IMR-90 (cell line): ENCODE data around the gene OR10G2. TPM values are rescaled to one million over a fixed set of nuclear protein-coding genes. Genes with fewer than 3 reads are reported as not detected.

Source experiments
- ATAC-seq: fragments of 200-7000 bp; cut with Tn5 transposase; 2 replicates; pipeline ENCODE4 v1.9.1; 2020; ENCODE audit warnings: low read depth, mild to moderate bottlenecking, moderate library complexity
- BruUV-seq: library from RNA; stranded (reverse); fragments of 400-500 nt; replicated peaks from 2 replicates; lab custom pipeline; 2021; lab: Mats Ljungman, UMichigan
- CTCF ChIA-PET: fragments of 300-600 bp; formaldehyde crosslinking; extraction: SDS; loops from one replicate; lab custom pipeline; 2021; ENCODE audit warnings: antibody characterized with exemption; lab: Yijun Ruan, JAX
- POLR2A ChIA-PET: fragments of 300-600 bp; sonication (Branson Sonifier 250); formaldehyde crosslinking; loops from one replicate; lab custom pipeline; 2022; ENCODE audit warnings: antibody characterized with exemption; ENCODE audit not compliant: unreplicated experiment; lab: Charles Lee
- DNase-seq: peaks from one replicate; pipeline ENCODE4 v3.0.0; 2013
- H2AFZ ChIP-seq: replicated peaks from 2 replicates; pipeline ENCODE3; 2013; ENCODE audit warnings: low read length, mild to moderate bottlenecking; ENCODE audit not compliant: poor library complexity
- H2AK5ac ChIP-seq: 2 replicates; pipeline ENCODE4 v1.6.1; 2013; ENCODE audit warnings: low read depth, low read length, inconsistent platforms
- H2AK9ac ChIP-seq: replicated peaks from 2 replicates; pipeline ENCODE3; 2013; ENCODE audit warnings: mild to moderate bottlenecking, low read depth, low read length, moderate library complexity; ENCODE audit not compliant: poor library complexity
- H2BK120ac ChIP-seq: 2 replicates; pipeline ENCODE4 v1.6.1; 2013; ENCODE audit warnings: low read depth, low read length, inconsistent platforms
- H2BK15ac ChIP-seq: 3 replicates; pipeline ENCODE4 v1.6.1; 2013; ENCODE audit warnings: low read depth, low read length, inconsistent platforms
- H2BK20ac ChIP-seq: 2 replicates; pipeline ENCODE4 v1.6.1; 2013; ENCODE audit warnings: low read depth, mild to moderate bottlenecking, inconsistent platforms, low read length, moderate library complexity
- H2BK5ac ChIP-seq: 2 replicates; pipeline ENCODE4 v1.6.1; 2013; ENCODE audit warnings: mild to moderate bottlenecking, low read depth, low read length, inconsistent platforms; ENCODE audit not compliant: poor library complexity, severe bottlenecking
- H3K14ac ChIP-seq: replicated peaks from 2 replicates; pipeline ENCODE4 v1.6.1; 2013; ENCODE audit warnings: low read depth, low read length, inconsistent platforms
- H3K18ac ChIP-seq: 2 replicates; pipeline ENCODE4 v1.6.1; 2013; ENCODE audit warnings: low read depth, low read length, control low read depth
- H3K23ac ChIP-seq: 2 replicates; pipeline ENCODE4 v1.6.1; 2013; ENCODE audit warnings: low read depth, low read length, inconsistent platforms
- H3K27ac ChIP-seq: 2 replicates; pipeline ENCODE4 v1.5.1; 2013; ENCODE audit warnings: mild to moderate bottlenecking, control low read depth, low read length; ENCODE audit not compliant: insufficient read depth
- H3K27me3 ChIP-seq: 2 replicates; pipeline ENCODE4 v1.6.1; 2013; ENCODE audit warnings: low read length; ENCODE audit not compliant: control insufficient read depth, insufficient read depth
- H3K36me3 ChIP-seq: 2 replicates; pipeline ENCODE4 v1.6.1; 2013; ENCODE audit warnings: low read length, mixed read lengths; ENCODE audit not compliant: control insufficient read depth, insufficient read depth
- H3K4ac ChIP-seq: 2 replicates; pipeline ENCODE4 v1.6.1; 2013; ENCODE audit warnings: low read depth, low read length, inconsistent platforms
- H3K4me1 ChIP-seq: 2 replicates; pipeline ENCODE4 v1.6.1; 2013; ENCODE audit warnings: low read length, mixed read lengths; ENCODE audit not compliant: control insufficient read depth, insufficient read depth
- H3K4me2 ChIP-seq: 2 replicates; pipeline ENCODE4 v1.6.1; 2013; ENCODE audit warnings: low read depth, mild to moderate bottlenecking, control low read depth, low read length, moderate library complexity
- H3K4me3 ChIP-seq: 2 replicates; pipeline ENCODE4 v1.5.1; 2013; ENCODE audit warnings: low read depth, mild to moderate bottlenecking, control low read depth, low read length, moderate library complexity; ENCODE audit not compliant: insufficient read depth
- H3K56ac ChIP-seq: 2 replicates; pipeline ENCODE4 v1.6.1; 2013; ENCODE audit warnings: low read length, inconsistent platforms; ENCODE audit not compliant: insufficient read depth; ENCODE audit errors: extremely low read depth
- H3K79me1 ChIP-seq, 2 experiments: 2 replicates each; pipeline ENCODE4 v1.6.1; 2013; ENCODE audit warnings: low read length in 2 of 2, inconsistent platforms in 1 of 2, low read depth in 1 of 2
- H3K9ac ChIP-seq: 2 replicates; pipeline ENCODE4 v1.6.1; 2013; ENCODE audit warnings: low read depth, low read length, control low read depth
- H3K9me1 ChIP-seq: 2 replicates; pipeline ENCODE4 v1.6.1; 2013; ENCODE audit warnings: low read length, inconsistent platforms; ENCODE audit not compliant: insufficient read depth
- H3K9me3 ChIP-seq: 2 replicates; pipeline ENCODE4 v1.6.1; 2013; ENCODE audit warnings: low read length; ENCODE audit not compliant: control insufficient read depth, insufficient read depth
- H4K20me1 ChIP-seq: 2 replicates; pipeline ENCODE4 v1.6.1; 2013; ENCODE audit warnings: low read length, inconsistent platforms; ENCODE audit not compliant: insufficient read depth
- H4K5ac ChIP-seq: 2 replicates; pipeline ENCODE4 v1.6.1; 2013; ENCODE audit warnings: mild to moderate bottlenecking, low read depth, low read length, control low read depth
- H4K8ac ChIP-seq, 2 experiments: 2 replicates each; pipeline ENCODE4 v1.6.1; 2013; ENCODE audit warnings: low read depth in 2 of 2, low read length in 2 of 2, control low read depth in 1 of 2, inconsistent platforms in 1 of 2
- H4K91ac ChIP-seq: 2 replicates; pipeline ENCODE4 v1.6.1; 2013; ENCODE audit warnings: low read depth, low read length, inconsistent platforms; ENCODE audit not compliant: insufficient read depth
- BHLHE40 ChIP-seq: fragments of 150-350 bp; IDR thresholded peaks from 2 replicates; pipeline ENCODE4 v1.6.1; 2016; ENCODE audit warnings: mild to moderate bottlenecking, low read depth, low read length
- CEBPB ChIP-seq: IDR thresholded peaks from 2 replicates; pipeline ENCODE4 v1.6.1; 2012; ENCODE audit warnings: low read depth, low read length, improper control_type of control experiment
- CHD1 ChIP-seq: IDR thresholded peaks from 2 replicates; pipeline ENCODE4 v1.6.1; 2012; ENCODE audit warnings: low read depth, low read length, improper control_type of control experiment
- CTCF ChIP-seq: conservative IDR thresholded peaks from 2 replicates; pipeline ENCODE4 v1.5.1; 2012; ENCODE audit warnings: mild to moderate bottlenecking, low read depth, low read length, improper control_type of control experiment
- ELK1 ChIP-seq: fragments of 150-350 bp; IDR thresholded peaks from 2 replicates; pipeline ENCODE4 v1.6.1; 2016; ENCODE audit warnings: low read depth, mild to moderate bottlenecking, low read length, moderate library complexity, borderline replicate concordance
- FOS ChIP-seq: fragments of 150-350 bp; IDR thresholded peaks from 2 replicates; pipeline ENCODE4 v1.6.1; 2016; ENCODE audit warnings: low read depth, low read length
- MAFK ChIP-seq: IDR thresholded peaks from 2 replicates; pipeline ENCODE4 v1.6.1; 2012; ENCODE audit warnings: low read depth, low read length, improper control_type of control experiment
- MAZ ChIP-seq: IDR thresholded peaks from 2 replicates; pipeline ENCODE4 v1.6.1; 2012; ENCODE audit warnings: low read depth, mild to moderate bottlenecking, low read length, improper control_type of control experiment, moderate library complexity, borderline replicate concordance
- MXI1 ChIP-seq: IDR thresholded peaks from 2 replicates; pipeline ENCODE4 v1.6.1; 2012; ENCODE audit warnings: low read depth, mild to moderate bottlenecking, low read length, moderate library complexity, borderline replicate concordance
- NFE2L2 ChIP-seq: fragments of 150-350 bp; IDR thresholded peaks from 2 replicates; pipeline ENCODE4 v1.6.1; 2016; ENCODE audit warnings: low read depth, mild to moderate bottlenecking, low read length
- POLR2A ChIP-seq: IDR thresholded peaks from 2 replicates; pipeline ENCODE4 v1.6.1; 2012; ENCODE audit warnings: mild to moderate bottlenecking, low read depth, low read length
- RAD21 ChIP-seq: IDR thresholded peaks from 2 replicates; pipeline ENCODE4 v1.6.1; 2012; ENCODE audit warnings: low read length, improper control_type of control experiment
- RCOR1 ChIP-seq: IDR thresholded peaks from 2 replicates; pipeline ENCODE4 v1.6.1; 2012; ENCODE audit warnings: mild to moderate bottlenecking, low read length, improper control_type of control experiment; ENCODE audit not compliant: insufficient replicate concordance
- RFX5 ChIP-seq: IDR thresholded peaks from 2 replicates; pipeline ENCODE4 v1.8.0; 2012; ENCODE audit warnings: low read depth, mild to moderate bottlenecking, low read length, moderate library complexity
- SMC3 ChIP-seq: fragments of 150-350 bp; IDR thresholded peaks from 2 replicates; pipeline ENCODE4 v1.6.1; 2016; ENCODE audit warnings: low read depth, mild to moderate bottlenecking, antibody characterized with exemption, low read length, moderate library complexity
- USF2 ChIP-seq: fragments of 150-350 bp; IDR thresholded peaks from 2 replicates; pipeline ENCODE4 v1.6.1; 2017; ENCODE audit warnings: mild to moderate bottlenecking, antibody characterized with exemption, low read length, low read depth
- WGBS, 2 experiments: methylation state at CpG; one replicate each; pipeline versions ENCODE4 v1.1.5 to v1.1.7; 2013; ENCODE audit warnings: missing lambda C conversion rate in 2 of 2; ENCODE audit not compliant: insufficient read length in 1 of 2; ENCODE audit errors: extremely low coverage in 2 of 2; 5-methylcytosine and 5-hydroxymethylcytosine counted together
- dilution Hi-C: fragments of 300-500 bp; cut with HindIII; formaldehyde crosslinking; loops from one replicate; pipeline ENCODE4 v1.14.3; 2018; ENCODE audit warnings: low sequenced_read_pairs; ENCODE audit not compliant: unreplicated experiment
- in situ Hi-C: fragments of 300-500 bp; cut with MboI; formaldehyde crosslinking; loops from 3 replicates; pipeline ENCODE4 v1.14.3; 2019; ENCODE audit warnings: low sequenced_read_pairs, inconsistent platforms, mixed read lengths
- intact Hi-C: fragments of 100-400 bp; cut with micrococcal nuclease; formaldehyde crosslinking; loops from 2 replicates; pipeline ENCODE4 v1.10.0; 2022
- polyA plus RNA-seq, 3 experiments: library from polyadenylated mRNA; depleted of rRNA; stranded (reverse); fragments of >200 nt; gene quantifications; 2 replicates each; pipeline ENCODE4 v1.2.3, GENCODE V29; 2012; ENCODE audit warnings: low replicate concordance in 1 of 3
- total RNA-seq: library from RNA; depleted of rRNA; stranded (reverse); fragments of >200 nt; gene quantifications from 2 replicates; pipeline ENCODE4 v1.2.3, GENCODE V29; 2012

Gene OR10G2
- total and polyA plus RNA-seq, 2 of the 4 experiments (the other 2 are of a cell fraction) = not detected

- H2BK120ac ChIP-seq = no peak overlapping the region
- no peaks in the 10 kb centered on the region for H3K36me3 ChIP-seq
- TF ChIP-seq NFE2L2 (no peak), CHD1 (no peak), MAFK (no peak), MAZ (no peak), RAD21 (no peak), RCOR1 (no peak), BHLHE40 (no peak), CTCF (no peak), MXI1 (no peak), SMC3 (no peak), ELK1 (no peak), USF2 (no peak), FOS (no peak), POLR2A (no peak), CEBPB (no peak), RFX5 (no peak)
- H3K27ac ChIP-seq = no peak overlapping the region
- no peaks in the 10 kb centered on the region for H3K9me1 ChIP-seq
- in situ Hi-C loops = no loop called here
- no peak overlapping the region for H3K23ac ChIP-seq
- no peaks in the 10 kb centered on the region for H3K79me1 ChIP-seq
- BruUV-seq = no TSS peak
- no peak overlapping the region for H3K14ac ChIP-seq
- H2BK20ac ChIP-seq = no peak overlapping the region
- H4K20me1 ChIP-seq = no peaks in the 10 kb centered on the region
- intact Hi-C loops = no loop called here
- dilution Hi-C loops = no loop called here
- H3K9me3 ChIP-seq = no peaks in the 10 kb centered on the region
- no peak overlapping the region for H3K9ac ChIP-seq
- no peaks in the 10 kb centered on the region; the same call in 1 of the 2 replicates for H3K27me3 ChIP-seq
- no peak overlapping the region for H2AK5ac ChIP-seq
- no peak overlapping the region for H3K4ac ChIP-seq
- no peak overlapping the region for H3K4me2 ChIP-seq
- no peak overlapping the region for H4K91ac ChIP-seq
- H2AFZ ChIP-seq = no peak overlapping the region
- no peak overlapping the region for H4K5ac ChIP-seq
- DNase-seq = no peak
- H3K18ac ChIP-seq = no peak overlapping the region
- no peak overlapping the region for H2BK5ac ChIP-seq
- ATAC-seq = no peak
- no peak overlapping the region for H3K4me3 ChIP-seq
- H4K8ac ChIP-seq = no peak overlapping the region
- H3K56ac ChIP-seq = no peak overlapping the region
- H2AK9ac ChIP-seq = no peak overlapping the region
- WGBS, 2 experiments = no CpG with 5 or more reads among the region's 8 CpGs
- H3K4me1 ChIP-seq = no peaks in the 10 kb centered on the region
- ChIA-PET CTCF (no interaction called here), POLR2A (no interaction called here)
- no peak overlapping the region for H2BK15ac ChIP-seq
Measured at GRCh38 chr14:21617614-21618013, 17.1 kb downstream of the OR10G2 start.
